Measurements from ENCODE around the gene PRMT7.

Gene PRMT7

DNA sequence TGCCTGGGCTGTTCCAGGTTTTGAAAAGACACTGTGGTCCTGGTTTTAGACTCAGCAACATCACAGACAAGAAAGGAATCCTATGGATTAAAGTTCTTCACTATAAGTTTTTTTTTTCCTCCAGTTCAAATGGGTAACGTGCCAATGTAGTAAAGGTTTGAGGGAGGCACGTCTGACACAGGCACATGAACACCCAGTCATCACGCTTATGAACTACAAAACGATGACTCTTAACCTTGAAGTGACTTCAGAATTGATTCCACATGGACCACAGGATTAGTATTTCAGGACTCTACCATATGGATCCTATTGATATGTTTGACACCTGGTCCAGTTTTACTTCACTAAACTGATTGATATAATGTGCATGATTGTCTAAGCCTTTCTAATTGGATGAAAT, 2.3 kb downstream of the PRMT7 start:
- DNase-seq: no peak

DNA sequence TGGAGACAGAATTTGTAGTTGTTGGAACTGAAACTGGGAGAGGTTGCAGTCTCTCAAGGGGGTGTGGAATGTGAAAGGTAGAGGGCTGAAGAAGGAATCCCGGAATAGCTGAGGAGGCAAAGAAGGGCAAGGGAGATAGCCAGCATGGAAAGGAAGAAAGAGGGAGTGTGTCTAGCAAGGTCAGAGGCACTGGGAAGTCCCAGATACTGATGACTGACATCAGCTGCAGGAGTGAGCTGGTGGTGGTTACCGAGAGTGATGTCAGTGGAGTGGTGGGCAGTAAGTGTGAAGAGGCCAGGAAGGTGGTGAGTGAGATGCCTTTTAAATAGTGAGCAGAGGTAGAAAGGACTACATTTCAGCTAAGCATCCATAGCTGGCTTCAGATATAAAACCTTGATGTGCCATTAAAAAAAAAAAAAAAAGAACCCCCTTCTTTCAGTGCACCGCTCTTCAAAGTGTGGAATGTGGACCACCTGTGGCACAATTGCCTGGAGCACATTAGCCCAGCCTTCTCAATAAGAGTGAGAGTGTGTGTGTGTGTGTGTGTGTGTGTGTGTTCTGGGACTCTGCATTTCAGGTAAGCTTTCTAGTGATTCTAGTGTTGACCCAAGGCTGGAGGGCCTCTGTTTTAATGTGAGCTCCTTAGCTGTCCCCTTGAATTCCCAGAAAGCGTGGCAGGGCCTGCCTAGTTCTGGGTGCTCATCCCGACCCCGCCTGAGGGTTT, 8.5 kb downstream of the PRMT7 start:
- no peak for DNase-seq

DNA sequence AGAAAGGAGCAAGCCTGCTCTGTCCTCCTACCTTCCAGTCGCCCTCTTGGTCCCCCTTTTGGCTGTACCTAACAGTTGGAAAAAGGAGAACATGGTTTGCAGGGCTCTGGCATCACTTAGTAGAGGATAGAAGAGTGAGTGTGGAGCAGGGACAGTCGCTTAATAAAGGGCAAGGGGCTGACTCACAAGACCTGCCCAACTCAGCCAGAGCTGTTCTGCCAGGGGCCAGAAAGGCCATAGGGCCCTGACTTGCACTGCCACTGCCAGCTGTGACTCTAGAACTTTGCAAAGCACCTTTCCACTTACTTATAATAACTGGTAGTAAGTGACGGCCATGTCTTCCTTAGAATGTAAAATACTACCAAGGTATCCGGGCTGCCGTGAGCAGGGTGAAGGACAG, 13.5 kb downstream of the PRMT7 start:
- no peak for DNase-seq

DNA sequence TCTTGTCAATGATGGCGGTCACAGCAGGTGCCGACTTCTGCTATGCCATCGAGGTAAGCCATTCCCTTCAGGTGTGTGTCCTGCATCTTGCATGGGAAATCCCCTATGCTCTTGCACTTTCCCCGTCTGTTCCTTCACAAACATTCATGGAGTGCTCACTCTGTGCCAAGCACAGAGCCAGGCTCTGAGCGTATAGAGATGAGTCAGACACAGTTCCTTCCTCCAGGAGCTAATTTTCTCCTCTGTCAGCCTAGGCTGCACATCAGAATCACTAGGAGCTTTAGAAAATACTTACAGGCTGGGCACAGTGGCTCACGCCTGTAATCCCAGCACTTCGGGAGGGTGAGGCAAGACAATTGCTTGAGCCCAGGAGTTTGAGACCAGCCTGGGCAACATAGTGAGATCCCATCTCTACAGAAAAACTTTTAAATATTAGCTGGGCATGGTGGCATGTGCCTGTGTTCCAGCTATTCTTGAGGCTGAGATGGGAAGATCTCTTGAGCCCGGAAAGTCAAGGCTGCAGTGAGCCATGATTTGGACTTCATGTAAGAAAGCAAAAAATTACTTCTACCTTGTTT, 14.1 kb downstream of the PRMT7 start:
- no peak for DNase-seq

DNA sequence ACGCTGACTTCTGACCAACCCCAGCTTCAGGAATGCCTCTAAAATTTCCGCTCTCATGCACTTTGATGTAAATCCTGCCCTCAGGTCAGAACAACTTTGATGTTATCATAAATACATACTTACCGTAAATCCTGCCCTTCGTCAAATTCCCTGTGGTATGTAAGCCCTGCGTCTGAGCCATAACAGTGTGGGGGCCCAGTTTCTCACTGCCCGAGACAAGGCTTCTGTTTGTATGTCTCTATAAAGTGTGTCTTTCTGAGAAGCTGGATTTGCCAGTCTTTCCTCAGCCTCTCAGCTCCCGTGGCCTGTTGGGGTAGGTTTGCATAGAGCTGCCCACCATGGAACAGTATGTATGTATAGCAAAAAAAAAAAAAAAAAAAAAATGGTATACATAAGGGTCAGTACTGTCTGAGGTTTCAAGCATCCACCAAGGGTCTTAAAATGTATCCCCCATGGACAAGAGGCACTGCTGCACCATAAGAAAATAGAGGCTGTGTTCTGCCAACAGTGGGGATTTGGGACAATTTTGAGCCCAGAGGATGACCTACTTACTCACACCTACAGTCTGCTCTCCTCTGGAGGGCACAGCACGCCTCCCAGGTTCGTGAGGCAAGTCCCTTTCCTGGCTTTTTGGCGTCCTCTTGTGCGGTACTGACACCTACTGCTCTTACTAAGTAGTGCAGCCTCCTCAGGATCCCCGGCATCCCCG, 17.5 kb downstream of the PRMT7 start:
- peak; percentile 75 for DNase-seq

DNA sequence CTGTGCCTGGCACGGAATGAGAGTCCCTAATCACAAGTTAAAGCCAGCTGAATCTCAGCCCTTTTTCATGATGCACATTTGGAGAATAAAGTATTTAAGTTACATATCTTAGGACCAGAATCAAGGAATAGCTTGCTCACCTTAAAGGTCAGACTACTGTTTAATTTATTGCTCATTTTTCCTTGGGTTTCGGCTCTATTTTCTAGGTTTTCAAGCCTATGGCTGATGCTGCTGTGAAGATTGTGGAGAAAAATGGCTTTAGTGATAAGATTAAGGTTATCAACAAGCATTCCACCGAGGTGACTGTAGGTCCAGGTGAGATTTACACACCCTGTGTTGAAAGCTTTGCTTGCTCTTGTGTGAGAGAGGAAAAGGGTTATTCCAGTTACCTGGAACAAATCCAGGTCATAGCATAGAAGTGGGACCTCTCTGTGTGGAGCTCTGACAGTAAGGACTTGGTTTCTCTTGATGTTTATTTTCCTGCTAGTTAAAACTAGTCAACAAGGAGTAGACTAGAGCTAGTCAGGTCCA, 18.1 kb downstream of the PRMT7 start:
- DNase-seq: no peak

DNA sequence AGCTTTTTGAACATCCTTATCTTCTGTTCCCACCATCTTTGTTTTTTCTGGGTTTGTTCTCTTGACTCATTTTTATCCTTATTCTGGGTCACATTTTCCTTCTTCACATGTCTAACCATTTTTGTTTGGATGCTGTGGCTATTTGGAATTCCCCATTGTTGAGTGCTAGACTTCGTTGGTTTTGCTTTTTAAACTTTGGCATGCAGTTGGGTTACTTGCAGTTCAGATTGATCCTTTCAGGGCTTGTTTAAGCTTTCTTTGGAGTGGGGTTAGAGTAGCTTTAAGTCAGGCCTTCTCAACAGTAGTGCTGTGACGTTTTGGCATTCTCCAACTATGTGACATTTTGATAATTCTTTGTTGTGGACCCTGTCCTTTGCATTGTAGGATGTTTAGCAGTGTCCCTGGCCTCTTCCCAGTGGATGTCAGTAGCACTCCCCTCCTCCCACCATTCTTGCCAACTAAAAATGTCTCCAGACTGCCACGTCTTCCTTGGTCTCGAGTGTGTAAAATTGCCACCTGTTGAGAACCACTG, 21.1 kb downstream of the PRMT7 start:
- no peak for DNase-seq

DNA sequence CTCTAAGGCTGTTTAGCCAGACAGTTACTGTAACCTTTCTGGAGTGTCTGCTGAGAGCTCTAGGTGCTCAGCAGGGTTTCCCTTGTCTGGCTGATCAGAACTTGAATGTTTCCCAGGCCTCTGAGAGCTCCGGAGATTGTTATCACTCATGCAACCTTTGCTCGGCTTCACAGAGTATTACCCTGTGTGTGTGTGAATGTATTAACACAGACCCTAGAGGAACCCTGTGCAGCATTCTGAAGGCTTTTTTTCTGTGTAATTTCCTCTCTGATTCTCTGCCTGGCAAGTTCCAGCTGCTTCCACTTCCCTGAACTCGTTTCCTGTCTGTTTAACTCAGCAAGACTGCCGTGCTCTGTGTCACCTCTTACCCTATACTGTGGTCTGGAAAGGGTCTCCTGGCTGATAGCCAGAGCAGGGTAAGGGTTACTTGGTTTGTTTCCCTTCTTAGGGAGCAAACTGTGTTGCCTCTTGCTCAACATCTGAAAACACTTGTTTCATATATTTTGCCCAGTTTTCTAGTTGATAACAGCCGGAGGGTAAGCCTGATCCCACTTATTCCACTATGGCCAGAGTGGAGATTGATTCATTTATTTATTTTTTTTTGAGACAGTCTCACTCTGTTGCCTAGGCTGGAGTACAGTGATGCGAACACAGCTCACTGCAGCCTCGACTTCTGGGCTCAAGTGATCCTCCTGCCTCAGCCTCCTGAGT, 21.7 kb downstream of the PRMT7 start:
- DNase-seq: no peak

DNA sequence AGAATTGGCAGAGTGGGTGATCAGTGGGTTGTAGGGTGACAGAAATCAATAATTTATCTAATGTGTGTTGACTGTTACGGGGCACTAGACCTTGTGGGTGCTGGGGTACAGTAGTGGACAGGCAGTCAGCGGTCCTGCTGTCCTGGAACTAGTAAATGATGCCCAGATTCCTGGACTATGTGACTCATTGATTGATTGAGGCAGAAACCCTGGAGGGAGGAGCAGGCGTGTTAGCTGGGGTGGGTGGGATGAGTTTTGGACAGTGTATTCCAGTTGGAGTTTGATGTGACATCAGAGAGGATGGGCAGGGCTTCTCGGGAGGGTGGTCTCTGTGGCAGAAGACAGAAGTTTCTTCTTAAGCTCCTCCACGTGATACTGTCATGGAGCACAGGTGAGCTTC, 24.4 kb downstream of the PRMT7 start:
- DNase-seq: no peak

DNA sequence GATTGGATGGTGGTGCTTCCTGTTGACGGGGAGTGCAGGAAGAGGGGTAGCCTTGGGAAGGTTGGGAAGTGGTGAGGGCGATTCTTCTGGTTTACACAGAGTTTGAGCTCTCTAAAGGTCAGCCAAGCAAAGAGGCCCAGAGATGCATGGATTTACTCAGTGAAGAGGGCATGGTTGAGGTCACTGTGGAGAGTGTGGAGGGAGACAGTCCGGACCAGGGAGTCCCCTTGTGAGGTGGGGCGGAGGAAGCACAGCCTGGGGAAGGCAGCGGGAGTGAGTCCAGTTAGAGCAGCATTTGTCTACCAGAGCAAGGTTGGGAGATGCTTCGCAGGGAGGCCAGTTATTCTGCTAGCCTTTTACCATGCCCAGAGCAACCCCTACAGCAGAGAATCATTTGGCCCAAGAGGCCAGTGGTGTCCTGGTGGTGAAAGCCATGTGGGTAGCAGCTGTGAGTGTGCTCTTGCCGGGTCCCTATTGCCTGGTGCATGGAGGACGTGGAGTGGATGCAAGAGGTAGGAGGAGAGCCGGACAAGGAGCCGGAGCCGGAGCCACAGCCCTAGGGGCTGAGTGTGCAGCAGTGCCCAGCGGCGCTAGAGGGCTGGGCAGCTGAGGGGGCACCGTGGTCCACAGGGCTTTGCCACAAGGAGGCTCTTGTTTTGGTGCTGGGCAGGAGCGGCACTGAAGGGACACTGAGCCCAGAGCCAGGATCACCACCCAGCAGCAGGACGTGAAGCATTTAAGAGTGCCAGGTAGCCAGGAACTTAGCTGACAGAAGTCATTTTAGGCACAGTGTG, 27.7 kb downstream of the PRMT7 start:
- no peak for DNase-seq

DNA sequence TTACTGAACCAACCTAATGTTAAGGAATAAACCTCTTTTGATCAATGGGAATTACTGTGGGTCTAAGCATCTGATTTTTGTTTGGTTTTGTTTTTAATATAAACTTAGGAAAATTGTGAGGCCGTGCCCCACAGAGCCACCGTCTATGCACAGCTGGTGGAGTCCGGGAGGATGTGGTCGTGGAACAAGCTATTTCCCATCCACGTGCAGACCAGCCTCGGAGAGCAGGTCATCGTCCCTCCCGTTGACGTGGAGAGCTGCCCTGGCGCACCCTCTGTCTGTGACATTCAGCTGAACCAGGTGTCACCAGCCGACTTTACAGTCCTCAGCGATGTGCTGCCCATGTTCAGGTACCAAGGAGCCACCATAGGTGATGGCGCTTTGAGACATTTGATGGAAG, 28.4 kb downstream of the PRMT7 start:
- no peak for DNase-seq

DNA sequence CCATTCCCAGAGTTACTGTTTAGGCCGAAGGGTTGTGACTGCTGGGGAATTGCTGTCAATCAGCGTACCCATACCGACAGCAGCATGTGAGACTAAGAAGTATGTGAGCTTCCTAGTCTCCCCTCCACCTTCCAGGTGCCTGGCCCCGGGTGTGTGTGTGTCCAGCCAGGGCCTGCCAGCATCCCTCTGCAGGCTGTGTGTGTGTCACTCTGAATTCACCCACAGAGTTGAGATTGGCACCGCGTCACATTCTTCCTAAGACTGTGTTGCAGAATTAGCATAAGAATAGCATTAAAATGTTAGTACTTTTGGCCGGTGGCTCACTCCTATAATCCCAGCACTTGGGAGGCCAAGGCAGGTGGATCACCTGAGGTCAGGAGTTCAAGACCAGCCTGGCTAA, 31.8 kb downstream of the PRMT7 start:
- DNase-seq: no peak

DNA sequence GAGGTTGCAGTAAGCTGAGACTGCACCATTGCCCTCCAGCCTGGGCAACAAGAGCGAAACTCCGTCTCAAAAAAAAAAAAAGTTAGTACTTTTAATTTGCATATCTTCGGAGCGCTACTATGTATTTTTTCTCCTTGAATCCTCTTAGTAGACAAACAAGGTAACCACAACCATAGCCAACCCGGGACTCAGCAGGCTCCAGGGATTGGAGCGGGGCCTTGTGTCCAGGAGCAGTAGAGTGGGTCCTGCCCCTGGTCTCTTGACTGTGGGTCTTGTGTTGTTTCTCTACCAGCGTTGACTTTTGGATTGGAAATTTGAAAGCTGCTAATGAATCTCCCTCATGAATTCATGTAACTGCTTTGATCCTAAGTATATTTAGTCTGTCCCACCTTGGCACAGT, 32.3 kb downstream of the PRMT7 start:
- DNase-seq: no peak

DNA sequence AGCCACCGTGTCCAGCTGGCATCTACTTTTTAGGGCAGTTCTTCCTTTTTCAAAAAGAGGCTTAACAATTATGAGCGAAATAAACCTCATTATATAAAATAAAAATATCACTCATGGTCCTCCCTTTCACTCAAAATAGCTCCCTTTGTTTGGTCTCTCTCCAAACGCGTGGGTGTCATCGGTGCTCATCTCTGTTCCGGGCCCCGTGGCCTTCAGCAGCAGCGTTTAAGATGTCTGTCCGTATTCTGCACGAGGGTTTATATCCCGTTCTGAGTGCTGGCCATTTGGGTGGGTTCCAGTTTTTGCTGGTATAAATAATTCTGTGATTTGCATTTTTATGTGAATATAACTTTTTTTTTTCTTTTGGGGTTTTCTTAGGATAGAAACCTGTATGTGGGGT, 33.4 kb downstream of the PRMT7 start:
- DNase-seq: no peak

DNA sequence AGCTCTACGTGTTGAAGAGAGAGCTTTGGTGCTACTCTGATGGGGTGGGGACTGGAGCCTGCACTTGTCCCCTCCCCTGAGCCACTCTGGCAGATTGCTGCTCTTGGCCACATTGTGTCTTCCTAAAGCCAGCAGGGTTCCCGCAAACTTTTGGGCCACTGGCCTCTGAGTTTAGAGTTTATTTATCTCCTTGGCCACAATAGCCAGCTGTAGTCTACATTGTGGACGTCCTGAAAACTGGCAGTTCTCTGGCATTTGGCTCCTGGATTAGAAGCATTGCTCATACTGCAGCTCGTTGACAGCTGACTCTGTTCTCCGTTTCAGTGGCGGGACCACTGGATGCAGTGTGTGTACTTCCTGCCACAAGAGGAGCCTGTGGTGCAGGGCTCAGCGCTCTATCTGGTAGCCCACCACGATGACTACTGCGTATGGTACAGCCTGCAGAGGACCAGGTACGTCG, 34.6 kb downstream of the PRMT7 start:
- DNase-seq: no peak

DNA sequence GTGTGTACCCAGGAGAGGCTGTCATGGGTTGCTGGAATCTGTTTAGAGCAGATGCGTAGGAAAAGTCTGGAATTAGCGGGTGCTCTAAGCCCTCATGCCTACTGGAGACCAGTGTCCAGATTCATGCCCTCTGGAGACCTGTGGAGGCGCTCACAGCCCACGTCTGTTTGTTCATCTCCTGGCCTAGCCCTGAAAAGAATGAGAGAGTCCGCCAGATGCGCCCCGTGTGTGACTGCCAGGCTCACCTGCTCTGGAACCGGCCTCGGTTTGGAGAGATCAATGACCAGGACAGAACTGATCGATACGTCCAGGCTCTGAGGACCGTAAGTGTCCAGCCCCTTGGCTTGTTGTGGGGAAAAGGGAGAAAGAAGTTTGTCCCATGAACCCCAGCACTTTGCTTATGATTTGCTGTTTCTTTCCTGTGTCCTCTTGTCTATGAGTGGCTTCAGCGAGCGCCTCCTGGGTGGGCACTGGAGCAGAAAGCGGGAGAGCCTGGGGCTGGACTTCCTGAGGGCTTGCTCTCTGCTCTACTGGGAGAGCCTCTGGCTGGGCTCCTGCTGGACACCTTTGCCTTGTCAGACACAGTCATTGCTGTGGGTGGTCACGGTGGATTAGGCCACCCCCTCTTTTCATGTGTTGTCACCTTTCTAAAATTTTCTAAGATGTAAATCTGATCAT, 35.3 kb downstream of the PRMT7 start:
- no peak for DNase-seq

DNA sequence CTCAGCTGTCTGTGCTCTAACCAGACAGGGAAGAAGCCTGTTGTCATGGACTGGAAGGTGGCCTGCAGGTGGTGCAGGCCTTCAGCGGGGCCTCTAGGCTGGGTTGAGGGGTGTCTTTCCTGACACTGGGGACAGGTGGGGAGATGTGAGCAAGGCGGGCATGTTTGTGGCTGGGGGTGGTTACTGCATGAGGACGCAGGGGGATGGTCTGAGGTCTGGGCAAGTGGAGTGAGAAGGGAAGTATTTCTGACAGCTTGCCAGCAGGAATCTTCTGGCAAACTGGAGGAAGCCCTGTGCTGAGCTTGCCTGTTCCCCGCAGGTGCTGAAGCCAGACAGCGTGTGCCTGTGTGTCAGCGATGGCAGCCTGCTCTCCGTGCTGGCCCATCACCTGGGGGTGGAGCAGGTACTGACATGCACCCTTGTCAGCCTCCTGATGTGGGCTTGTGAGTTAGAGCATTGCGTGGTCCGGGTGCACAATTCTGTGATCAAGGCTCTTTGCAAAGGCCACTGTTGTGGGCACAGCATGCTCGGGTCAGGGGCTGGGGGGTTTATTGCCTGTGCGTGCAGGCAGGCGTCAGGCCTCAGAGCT, 36.2 kb downstream of the PRMT7 start:
- no peak for DNase-seq

DNA sequence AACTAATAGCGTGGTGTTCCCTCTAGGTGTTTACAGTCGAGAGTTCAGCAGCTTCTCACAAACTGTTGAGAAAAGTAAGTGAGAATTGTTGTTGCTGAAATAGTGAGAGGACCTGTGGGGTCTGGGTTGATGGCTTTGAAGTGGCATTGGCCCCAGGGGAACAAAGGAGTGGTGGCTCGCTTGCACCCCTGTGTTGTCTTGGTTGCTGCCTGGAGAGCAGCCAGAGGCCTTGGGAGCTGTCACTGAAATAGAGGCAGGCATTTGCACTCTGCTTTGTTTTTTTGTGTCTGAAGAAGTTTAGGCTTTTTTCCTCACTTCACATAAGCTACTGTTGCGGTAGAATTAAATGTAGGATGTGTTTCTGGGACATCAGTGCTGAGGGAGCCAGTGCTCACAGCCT, 36.8 kb downstream of the PRMT7 start:
- DNase-seq: no peak

DNA sequence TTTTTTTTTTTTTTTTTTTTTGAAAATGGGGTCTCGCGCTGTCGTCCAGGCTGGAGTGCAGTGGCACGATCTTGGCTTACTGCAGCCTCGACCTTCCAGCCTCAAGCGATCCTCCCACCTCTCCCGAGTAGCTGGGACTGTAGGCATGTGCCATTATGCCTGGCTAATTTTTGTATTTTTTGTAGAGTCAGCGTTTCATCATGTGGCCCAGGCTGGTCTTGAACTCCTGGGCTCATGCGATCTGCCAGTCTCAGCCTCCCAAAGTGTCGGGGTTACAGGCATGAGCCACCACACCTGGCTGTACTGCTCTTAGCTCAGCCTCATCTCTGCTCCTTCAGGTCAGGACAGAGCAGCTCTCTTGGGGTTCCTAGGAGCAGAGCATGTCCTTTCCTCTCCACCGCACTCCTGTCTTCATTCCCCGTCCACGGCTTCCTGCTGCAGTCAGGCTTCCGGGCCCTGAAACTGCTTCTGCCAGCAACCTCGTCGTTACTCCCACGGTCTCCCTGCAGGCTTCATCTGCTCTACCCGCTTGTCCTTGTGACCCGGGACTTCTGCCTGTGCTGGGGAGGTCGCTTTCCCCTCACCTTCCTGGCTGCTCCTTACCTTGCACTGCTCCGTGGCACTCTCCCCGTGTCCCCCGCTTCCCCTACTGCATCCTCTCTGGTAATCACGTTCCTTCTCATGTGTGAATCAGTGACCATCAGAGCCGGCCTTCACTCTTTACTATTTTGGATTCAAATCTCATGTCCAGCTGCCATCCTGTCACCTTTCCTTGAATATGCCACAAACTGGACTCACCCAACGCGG, 38.0 kb downstream of the PRMT7 start:
- DNase-seq: no peak

DNA sequence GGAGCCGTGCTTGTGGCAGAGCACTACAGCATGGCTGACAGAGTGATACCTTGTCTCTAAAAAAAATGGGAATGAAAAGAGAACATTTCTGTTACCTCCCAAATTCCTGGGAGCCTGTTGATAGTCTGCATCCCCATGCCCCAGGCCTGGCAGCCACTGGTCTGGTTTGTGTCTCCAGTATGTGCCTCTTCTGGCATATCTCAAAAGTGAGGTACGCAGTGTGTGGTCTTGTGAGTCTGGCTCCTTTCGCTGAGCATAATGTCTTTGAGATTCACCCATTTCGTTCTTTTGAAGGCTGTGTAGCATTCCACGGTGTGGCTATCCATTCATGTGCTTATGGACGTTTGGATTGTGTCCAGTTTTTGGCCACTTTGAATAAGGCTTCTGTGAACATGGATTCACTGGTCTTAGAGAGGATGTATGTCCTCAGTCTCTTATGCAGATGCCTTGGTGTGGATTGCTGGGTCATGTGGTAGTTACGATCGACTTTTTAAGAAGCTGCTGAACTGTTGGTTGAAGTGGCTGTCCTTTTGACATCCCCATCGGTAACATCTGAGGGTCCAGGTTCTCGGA, 39.1 kb downstream of the PRMT7 start:
- DNase-seq: no peak
